SK-MEL-5 (cell line): ENCODE data around the gene RETN. TPM values are rescaled to one million over a fixed set of nuclear protein-coding genes. Genes with fewer than 3 reads are reported as not detected.

Source experiments
- DNase-seq: peaks from one replicate; pipeline ENCODE4 v3.0.0-alpha.2; 2016; ENCODE audit warnings: low read depth, low spot score
- in situ Hi-C: cut with HindIII; loops from 2 replicates; pipeline ENCODE4 v1.10.0; 2016; ENCODE audit warnings: low sequenced_read_pairs, high pct_unique_total_duplicates, low pct_unique_long_range_greater_than_20kb
- total RNA-seq: library from RNA; depleted of rRNA; stranded (reverse); fragments of >200 nt; shearing (Covaris generic); gene quantifications from 2 replicates; pipeline ENCODE4 v1.2.3, GENCODE V29; 2014

Gene RETN
- total RNA-seq, 1 experiment from 2014 or later: not detected

DNA sequence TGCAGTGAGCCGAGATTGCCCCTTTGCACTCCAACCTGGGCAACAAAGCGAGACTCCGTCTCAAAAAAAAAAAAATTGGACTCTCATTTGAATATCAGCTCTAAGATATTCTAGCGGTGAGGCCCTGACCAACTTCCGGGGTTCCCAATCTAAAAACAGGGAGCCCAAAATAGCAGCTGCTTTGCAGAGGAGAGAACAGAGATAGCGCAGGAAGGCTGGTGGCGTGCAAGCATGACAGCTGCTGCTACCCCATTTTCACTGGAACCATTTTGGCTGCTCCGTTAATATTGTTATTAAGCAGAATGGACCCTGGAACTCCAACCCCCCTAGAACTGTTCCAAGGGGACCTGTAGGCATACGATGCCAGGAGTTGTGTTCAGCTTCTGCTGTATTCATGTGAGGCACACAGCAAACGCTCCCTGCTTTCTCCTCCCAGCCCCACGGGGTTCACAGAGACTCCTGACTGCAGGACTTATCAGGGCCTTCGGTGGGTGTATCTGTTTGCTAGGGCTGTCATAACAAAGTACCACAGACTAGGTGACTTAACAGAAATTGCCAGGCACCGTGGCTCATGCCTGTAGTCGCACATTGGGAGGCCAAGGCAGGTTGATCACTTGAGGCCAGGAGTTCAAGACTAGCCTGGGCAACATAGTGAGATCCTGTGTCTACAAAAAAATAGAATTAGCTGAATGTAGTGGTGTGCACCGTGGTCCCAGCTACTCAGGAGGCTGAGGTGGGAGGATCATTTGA is 20.4 kb upstream of the RETN start:
- DNase-seq: no peak
- in situ Hi-C loops: no loop called here

DNA sequence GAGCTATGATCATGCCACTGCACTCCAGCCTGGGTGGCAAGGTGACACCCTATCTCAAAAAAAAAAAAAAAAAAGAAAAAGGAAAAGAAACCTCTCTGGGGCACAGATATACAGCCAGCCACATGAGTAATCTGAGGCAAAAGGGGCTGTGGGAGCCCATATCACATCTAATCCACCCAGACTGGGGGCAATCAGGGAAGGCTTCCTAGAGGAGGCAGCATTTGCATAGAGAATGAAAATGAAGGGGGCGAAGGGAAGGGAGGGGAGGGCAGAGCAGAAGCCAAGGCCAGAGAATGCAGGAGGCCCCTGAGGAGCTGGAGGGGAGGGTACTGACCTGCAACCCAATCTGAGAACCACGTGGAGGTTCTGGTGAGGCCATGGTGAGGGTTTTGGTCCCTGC is 18.7 kb upstream of the RETN start:
- in situ Hi-C loops: no loop called here
- no peak for DNase-seq

DNA sequence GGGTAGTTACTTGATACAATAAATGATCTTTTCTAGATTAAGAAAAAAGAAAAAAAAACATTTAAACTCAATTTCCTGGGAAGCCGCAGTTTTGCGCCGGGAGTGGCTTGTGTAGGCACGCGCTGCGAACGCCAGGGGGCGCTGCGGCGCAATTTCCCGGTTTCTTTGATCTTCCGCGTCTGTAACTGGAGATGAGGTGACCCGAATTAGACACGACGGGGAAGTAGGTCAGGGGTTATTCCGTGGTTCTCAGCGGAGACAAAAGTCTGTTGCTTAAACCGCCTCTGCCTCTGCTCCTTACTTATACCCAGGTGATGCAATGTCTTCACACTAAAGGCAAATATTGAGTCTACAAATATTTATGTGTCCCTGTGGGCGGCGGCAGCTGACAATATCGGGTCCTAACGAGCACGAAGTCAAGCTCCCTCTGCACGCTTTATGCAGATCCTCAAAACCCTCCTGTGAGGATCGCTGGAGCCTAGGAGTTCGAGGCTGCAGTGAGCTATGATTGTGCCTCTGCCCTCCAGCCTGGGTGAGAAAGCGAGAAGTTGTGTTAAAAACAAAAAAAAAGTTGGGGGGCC is 16.7 kb upstream of the RETN start:
- in situ Hi-C loops: no loop called here
- DNase-seq: peak; percentile 59

DNA sequence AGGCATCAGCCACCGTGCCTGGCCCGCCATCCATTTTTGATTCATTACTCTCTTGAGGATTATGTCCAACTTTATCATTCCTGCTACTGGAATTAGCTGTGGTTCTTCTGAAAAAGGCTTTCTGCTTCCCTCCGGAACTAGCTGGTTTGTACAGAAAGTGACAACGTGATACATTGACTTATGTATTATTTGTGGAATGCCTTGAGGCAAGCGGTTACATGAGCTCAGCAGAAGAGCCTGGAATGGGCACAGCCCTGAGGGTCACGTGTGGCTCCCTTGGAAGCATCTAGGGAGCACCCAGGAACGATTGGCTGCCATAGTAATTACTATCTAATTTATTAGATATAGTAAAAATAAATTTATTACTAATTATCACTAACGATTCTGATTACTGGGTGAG is 14.4 kb upstream of the RETN start:
- in situ Hi-C loops: no loop called here
- peak; percentile 75 for DNase-seq

DNA sequence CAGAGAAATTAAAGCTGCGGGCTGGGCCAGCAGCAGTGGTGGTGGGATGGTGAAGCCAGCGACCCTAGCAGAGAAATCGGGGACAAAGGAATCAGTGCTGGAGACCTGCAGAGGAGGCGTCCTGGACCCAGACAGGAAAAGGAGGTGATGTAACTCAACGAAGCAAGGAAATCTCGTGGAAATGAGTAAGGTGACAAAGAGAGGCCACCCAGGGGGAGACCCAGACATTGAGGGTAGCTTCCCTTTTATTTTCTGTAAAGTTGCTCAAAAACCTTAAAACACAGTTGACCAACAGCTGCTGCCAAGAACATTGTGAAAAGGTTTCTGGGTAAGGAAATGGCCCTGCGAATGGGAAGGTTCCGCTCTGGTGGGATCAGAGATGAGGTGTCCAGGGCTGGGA is 13.3 kb upstream of the RETN start:
- no peak for DNase-seq
- in situ Hi-C loops: no loop called here

DNA sequence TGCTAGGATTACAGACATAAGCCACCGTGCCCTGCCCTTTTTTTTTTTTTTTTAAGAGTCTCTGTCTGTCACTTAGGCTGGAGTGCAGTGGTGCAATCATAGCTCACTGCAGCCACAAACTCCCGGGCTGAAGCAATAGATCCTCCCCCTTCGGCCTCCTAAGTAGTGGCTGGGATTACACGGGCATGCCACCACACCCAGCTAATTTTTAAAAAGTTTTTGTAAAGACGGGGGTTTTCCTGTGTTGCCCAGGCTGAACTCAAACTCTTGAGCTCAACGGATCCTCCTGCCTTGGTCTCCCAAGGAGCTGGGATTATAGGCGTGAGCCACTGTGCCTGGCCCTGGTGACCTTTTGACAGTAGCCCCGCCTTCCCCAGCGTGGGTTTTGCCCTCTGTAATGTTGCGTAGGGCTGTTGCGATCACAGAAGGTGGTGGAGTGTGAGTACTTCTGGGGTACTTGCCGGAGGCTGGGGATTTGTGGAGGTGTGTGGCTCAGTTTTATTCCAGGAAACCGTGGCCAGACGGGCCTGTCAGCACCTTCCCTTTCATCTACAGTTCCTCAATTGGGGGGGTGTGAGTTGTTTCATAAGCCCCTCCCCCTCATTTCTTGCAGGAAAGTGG is 11.6 kb upstream of the RETN start:
- no peak for DNase-seq
- in situ Hi-C loops: no loop called here

DNA sequence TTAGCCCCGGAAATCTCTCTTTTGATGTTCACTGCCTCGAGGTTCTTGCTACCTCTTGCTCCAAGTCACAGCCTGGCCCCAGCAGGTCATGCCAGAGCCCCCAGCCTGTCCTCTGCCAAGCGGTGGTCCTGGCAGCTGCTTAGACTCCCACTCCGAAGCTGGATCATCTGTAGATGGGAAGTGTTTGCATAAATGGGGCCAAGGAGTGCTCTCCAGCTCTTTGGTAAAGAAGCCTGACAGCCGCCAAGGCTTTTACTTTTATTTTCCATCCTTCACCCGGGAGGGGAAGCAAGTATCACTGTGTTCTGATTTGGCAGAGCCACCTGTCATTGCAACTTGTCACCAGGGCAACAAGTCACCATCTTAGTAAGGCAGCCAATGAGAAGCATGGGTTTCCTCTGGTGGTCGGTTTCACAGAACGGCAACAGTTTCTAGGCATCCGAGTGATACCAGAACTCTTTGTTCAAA is 10.6 kb upstream of the RETN start:
- in situ Hi-C loops: no loop called here
- no peak for DNase-seq

DNA sequence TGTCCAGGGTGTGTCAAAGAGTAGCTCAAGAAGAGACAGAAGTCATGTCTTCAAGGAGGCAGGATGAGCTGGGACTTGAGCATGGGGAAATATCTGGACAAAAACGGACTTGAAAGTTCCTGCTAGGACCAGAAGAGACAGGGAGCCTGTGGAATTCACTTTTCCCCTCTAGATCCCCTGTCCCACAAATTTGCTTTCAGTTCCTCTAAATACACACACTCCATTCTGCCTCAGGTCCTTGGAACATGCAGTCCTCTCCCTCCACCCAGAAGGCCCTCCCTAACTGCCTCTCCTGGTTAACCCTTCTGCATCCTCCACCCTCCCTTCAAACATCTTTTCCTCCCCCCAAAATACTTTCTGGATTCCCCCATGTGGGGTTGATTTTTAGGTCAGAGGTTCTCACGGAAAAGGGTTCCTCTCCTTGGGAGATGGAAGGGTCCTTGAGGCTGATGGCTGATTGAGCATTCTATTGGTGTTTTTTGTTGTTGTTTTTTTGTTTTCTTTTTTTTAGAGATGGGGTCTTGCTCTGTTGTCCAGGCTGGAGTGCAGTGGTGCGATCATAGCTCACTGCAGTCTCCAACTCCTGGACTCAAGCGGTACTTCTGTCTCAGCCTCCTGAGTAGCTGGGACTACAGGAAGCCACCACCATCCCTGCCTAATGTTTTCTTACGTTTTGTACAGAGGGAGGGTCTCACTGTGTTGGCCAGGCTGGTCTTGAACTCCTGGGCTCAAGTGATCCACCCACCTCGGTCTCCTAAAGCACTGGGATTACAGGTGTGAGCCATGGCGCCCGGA is 6.9 kb upstream of the RETN start:
- in situ Hi-C loops: no loop called here
- no peak for DNase-seq

DNA sequence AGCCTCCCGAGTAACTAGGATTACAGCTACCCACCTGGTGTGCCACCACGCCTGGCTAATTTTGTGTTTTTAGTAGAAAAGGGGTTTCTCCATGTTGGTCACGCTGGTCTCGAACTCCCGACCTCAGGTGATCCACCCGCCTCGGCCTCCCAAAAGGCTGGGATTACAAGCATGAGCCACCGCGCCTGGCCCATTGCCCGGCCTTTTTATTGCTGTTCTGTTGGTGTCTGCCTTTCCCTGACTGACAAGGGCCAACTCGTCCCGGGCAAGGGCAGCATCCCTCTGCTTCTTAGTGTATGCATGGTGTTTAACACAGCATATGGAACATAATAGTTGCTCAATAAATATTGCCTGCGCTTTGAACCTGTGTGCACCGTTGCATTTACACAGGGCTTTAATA is 6.2 kb upstream of the RETN start:
- no peak for DNase-seq
- in situ Hi-C loops: no loop called here

DNA sequence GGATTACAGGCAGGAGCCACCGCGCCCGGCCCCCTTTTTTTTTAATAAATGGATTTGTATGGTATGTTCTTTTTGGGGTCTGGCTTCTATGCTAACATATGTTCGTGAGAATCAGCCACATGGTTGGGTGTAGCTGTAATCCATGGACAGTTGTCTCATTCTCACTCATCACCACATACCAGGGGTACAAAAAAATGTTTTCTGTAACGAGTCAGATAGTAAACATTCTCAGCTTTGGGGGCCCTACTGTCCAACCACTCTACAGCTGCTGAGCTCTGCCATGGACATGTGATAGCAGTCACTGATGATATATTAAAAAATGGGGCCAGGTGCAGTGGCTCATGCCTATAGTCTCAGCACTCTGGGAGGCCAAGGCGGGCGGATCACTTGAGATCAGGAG is 5.1 kb upstream of the RETN start:
- in situ Hi-C loops: no loop called here
- DNase-seq: no peak

DNA sequence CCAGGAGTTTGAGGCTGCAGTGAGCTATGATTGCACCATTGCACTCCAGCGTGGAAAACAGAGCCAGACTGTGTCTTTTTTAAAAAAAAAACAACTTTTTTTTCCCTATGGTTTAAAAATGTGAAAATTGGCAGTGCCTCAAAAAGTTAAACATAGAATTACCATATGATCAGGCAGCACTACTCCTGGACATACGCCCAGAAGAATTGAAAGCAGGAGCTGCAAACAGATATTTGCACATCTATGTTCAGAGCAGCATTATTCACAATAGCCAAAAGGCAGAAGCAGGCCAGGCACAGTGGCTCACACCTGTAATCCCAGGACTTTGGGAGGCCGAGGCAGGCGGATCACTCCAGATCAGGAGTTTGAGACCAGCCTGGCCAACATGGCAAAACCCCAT is 3.8 kb upstream of the RETN start:
- in situ Hi-C loops: no loop called here
- peak; percentile 30 for DNase-seq

DNA sequence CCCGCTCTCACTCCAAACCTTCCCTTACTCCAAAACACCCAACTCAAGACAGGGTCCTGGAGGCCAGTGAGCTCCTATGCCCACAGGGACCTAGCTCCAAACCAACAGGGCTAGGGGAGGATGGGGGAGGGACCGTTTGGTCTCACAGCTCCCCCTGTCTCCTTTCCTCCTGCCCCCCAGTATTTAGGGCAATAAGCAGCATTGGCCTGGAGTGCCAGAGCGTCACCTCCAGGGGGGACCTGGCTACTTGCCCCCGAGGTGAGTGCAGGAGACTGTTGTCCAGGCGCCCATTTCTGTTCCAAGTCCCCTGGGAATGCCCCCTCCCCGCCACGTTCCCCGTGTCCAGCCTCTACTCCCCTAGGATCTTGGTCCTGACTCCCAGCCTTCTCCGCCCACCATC is 792 bp downstream of the RETN start:
- in situ Hi-C loops: no loop called here
- no peak for DNase-seq

DNA sequence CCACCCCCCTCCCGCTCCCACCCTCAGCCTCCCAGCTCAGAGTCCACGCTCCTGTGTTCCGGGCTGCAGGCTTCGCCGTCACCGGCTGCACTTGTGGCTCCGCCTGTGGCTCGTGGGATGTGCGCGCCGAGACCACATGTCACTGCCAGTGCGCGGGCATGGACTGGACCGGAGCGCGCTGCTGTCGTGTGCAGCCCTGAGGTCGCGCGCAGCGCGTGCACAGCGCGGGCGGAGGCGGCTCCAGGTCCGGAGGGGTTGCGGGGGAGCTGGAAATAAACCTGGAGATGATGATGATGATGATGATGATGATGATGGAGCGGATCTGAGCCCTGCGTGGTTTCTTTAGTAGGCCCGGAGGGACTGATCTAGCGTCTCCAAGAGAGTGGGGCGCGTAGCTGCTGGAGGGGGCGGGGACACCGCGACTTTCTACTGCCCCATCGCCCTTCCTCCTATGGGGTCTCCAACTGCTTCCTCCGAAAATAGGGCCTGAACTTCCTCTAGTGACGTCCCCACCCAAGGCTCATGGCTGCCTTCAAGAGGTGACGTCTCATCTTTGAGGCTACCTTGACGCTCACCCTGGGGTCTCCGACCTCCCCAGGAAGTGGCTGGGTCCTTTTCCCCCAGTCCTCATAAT is 1.4 kb downstream of the RETN start:
- DNase-seq: peak; percentile 7
- in situ Hi-C loops: no loop called here

DNA sequence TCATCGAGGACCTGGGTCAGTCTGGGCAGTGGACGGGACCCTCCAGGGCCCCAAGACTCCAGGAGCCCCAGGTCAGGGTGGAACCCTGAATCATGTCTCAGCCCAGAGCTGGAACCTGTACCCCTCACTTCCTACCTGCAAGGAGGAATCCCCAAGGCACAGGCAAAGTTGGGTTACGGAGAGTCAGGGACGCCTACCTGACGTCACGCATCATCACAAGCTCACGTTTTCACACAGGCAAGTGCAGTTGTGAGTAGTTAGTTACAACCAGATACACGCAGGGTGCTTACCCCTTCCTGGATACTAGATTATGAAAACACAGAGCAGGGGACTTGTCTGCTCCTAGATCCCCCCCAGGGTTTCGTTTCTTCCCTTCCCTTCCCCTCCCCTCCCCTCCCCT is 1.9 kb downstream of the RETN start:
- DNase-seq: no peak
- in situ Hi-C loops: no loop called here

DNA sequence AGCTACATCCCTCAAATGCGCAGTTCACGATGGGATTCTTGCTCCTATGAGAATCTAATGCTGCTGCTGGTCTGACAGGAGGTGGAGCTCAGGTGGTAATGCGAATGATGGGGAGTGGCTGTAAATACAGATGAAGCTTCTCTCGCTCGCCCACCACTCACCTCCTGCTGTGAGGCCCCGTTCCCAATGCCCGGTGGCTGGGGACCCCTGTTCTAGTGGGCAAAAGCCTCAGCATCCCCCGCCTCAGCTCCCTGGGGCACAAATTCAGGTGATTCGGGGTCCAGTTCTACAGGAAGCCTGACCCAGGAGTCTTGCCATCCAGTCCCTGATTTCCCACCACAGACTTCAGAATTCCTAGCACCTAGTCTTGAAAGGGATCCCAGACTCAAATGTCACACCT is 3.7 kb downstream of the RETN start:
- in situ Hi-C loops: no loop called here
- no peak for DNase-seq

DNA sequence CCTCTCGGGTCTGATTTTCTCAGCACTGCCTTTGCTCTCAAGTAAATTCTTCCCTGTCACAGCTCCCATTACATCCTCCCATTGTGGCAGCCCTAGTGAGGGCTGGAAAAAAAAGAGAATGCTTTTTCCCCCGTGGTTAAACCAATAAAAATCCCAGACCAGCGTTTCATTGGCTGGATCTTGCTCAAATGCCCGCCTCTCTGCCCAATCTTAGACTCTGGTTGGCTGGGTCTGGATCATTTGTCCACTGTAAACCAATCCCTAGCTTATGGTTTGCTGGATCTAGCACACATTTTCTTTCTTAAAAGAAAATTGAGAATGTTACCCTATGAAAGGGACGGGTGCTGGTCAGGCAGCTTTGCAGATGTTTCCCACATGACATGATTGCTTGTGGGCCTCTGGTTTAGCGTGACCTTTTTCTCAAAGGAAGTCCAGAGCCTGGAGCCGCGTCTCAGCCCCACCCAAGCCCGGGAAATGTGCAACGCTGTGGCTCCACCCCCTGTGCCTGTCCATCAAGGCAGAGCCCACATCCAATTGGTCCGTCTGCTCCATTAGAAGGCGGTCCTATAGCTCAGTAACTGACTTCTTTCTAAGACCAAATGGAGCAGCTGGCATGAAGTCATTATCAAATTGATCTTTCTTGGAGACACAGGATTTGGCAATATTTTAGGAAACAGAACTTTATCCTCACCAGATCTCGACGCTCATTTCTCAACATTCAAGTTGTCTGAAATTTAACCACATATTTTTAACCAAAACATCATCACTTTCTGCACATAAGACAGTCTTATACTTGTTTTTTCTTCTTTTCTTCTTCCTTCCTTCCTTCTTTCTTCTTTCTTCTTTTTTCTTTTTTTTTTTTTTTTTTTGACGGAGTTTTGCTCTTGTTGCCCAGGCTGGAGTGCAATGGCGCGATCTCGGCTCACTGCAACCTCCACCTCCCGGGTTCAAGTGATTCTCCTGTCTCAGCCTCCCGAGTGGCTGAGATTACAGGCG is 5.5 kb downstream of the RETN start:
- peak; percentile 81 for DNase-seq
- in situ Hi-C loops: no loop called here

DNA sequence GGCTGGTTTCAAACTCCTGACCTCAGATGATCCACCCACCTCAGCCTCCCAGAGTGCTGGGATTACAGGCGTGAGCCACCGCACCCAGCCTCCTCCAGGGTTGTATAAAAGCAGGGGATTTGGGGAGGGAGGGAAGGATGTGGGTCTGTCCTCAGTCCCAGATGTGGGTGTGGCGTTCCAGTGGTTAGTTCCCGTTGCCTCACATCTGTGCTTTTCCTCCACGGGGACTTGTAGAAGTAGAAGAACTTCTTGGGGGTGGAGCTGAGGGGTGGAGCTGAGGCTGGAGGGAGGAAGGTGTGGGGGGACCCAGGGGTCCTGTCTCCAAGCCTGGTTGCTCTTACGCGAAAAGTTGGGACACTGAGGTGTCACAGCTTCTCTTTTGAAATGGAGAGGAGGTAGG is 7.5 kb downstream of the RETN start:
- DNase-seq: no peak
- in situ Hi-C loops: no loop called here
